GM18909 (cell line): Measurements from ENCODE around the gene NOM1.
A peak's percentile ranks its signal among the peaks of the same experiment; 100 is the strongest.

ENCODE experiments used
- ATAC-seq: cut with Tn5 transposase; IDR thresholded peaks from one replicate; pipeline ENCODE4 v1.9.1; 2021; ENCODE audit warnings: mild to moderate bottlenecking; ENCODE audit not compliant: unreplicated experiment, poor library complexity

Gene NOM1

GRCh38 chr7:156979007-156979606 lies 29.6 kb downstream of the NOM1 start:
- no peak for ATAC-seq

- ATAC-seq, result no peak
Observed at GRCh38 chr7:156979711-156980110, 30.2 kb downstream of the NOM1 start.

- no peak for ATAC-seq
Observed at GRCh38 chr7:156984174-156984891, 34.8 kb downstream of the NOM1 start.

DNA sequence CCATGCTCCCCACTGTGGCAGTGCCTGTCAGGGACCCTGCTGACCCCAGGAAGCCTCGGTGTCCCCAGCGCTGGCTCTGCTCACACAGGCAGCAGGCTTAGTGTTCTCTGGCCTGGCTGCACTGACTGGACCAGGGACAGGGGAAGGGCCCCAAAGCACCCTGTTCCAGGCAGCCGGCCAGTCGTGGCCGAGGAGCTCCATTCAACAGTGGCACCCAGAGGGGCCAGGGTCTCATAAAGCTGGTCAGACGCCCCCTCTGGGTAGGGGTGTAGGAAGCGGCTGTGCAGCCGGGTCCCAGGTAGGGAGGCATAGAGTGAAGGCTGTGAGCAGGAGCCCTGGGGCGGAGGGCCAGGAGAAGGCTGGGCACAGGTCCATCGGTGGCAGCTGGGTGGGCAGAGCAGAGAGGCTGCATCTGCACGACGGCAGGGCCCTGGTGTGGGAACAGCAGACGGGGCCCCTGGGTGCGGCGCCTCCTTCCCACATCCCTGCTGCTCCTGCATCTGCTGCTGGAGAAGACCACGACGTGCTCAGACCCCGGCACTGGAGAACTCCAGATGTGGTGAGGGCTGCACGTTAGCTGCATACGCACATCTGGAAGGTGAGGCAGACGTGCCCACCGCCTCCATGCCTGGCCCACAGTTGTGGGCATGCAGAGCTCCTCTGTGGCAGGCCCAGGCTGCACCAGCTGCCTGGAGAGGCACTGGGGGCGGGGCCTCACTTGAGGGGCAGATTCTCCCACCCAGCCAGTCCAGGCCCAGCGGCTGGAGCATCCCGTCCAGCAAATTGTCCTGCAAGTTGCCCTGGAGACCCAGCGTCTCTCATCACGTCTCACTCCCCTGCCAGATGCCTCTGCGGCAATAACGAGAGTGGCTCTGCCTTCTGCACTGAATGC lies 35.8 kb downstream of the NOM1 start:
- ATAC-seq, result no peak

DNA sequence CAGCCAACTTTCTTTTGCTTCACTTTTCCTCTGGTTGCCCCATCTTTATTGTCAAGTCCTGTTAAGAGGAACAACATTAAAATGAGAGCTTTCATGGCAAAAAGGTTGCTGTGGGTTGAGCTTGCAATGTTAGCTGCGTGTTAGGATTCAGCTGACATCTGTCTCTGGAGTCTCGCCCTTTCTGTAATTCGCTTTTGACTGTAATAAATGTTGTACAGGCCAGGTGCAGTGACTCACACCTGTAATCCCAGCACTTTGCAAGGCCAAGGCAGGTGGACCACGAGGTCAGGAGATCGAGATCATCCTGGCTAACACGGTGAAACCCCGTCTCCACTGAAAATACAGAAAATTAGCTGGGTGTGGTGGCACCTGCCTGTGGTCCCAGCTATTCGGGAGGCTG lies 36.9 kb downstream of the NOM1 start:
- ATAC-seq, result no peak

- no peak for ATAC-seq
Observed at GRCh38 chr7:156988343-156989185, 39.1 kb downstream of the NOM1 start.

DNA sequence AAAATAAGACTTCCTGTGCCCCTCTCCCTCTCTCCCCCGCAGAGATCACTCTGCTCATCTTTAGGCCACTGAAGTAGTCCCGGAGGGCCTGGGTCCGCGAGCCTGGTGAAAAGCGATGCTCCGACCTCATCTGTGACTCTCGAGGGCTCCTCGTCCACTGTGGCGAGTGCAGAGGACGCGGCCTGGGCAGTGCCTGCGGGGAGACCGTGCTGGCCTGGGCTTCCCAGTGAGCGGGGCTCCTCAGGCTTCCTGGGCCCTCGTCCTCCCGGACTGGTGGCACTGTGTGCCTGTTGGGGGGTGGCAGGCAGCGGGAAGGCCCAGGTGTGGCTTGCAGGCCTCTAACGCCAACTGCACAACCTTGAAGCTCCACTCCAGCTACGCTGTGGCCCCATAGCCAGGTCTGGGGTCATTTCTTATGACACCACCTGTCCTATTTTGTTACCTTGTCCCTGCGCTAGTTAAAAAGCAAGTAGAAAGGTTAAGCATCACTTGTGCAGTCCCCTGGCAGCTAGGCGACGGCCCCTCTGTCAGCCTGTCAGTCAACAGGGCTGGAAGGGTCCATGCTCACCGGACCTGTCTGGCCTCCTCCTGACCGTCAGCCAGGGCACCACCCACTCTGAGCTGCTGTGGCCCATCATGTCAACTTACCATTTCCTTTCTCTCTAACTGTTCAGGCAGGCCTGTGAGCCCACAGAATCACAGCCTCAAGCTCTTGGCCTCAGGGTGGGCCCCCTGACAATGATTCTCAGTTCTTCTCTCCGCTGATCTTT lies 40.4 kb downstream of the NOM1 start:
- ATAC-seq, result no peak

DNA sequence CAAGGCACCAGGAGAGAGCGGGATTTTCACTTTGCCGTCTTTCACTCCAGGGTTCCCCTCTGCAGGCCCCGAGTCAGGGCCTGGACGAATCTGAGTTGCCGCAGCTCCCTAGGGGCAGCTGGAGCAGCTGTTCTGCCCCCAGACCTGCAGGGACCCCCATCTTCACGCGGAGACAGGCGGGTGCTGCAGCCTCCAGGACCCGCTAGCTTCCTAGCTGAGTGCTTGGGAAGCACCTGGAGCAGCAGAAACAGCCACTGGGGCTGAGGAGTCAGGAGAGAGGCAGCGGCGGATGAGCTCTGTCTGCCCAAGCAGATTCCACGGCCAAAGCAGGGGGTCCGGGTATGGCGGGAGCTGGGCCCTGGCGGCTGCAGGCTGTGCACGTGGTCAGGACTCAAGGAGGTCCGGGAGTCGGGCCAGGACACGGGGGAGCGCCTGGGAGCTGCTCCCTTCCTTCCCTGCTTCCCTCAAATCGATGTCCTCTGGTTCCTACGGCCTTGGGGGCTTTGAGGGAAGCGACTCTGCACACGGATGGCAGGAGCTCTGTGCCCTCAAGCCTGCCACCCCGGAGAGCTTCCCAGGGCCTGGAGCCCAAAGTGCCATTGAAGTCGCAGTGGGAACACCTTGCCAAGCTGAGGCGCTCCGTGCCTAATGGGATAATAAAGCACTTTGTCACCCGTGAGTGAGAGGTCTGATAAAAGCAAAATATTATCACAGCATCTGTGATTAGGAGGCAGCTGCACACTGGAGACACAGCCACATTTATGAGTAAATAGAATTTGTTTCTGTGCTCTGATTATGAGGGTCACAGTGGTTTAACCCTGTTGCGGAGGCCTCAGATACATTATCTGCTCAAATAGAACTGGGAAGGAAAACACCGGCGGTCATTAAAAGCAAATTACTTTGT lies 43.8 kb downstream of the NOM1 start:
- no peak for ATAC-seq

DNA sequence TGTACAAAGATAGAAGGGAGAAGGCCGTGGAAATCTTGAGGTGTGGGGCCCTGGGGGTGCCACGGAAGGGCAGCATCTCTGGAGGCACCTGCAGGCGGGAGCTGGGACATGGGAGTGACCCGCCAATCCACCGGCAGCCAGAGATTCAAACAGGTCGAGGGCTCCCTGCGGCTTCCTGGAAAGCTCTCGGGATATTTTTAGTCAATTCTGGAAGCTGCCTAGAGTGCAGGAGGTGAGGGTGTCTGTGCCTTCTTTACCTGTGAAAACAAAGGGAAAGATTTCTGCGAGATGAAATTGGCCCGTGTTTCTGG lies 44.4 kb downstream of the NOM1 start:
- ATAC-seq, result no peak

GRCh38 chr7:156994417-156994816 lies 44.9 kb downstream of the NOM1 start:
- no peak for ATAC-seq

GRCh38 chr7:156998988-156999957 lies 49.8 kb downstream of the NOM1 start:
- ATAC-seq, result peak; percentile 38

DNA sequence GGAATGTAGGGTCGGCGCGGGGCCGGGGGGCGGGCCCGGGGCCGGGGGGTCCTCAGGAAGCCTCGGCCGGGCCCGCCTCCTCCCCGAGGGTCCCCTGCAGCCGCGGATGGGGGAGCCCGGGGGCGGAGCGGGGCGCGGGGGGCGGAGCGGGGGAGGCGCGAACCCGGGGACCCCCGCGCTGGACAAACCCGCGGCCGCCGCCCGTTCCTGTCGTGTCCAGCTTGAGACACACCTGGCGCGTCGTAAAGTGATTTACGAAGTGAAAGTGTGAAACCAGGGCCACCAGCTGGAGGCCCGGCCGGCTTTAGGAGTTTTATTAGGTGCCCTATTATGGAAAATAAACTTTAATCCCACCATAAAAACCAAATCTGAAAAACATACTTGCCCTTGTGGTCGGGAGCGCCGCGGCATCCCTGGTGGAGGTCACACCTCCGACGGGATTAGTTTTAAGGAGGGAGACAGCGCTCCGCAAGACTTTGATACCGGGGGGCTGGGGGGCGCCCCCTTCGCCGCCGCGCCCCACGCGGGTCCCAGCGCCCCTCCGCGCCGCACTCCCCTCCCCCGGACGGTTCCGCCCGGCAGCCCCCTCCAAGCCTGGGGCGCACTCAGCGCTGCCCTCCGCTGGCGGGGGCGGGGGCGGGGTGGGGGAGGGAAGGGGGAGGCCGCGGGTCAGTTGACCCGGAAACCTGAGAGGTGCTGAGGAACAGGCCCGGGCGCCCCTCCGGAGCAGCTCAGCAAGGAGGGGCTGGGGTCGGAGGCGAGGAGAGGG lies 50.6 kb downstream of the NOM1 start:
- peak; percentile 27 for ATAC-seq

GRCh38 chr7:157000741-157001653 lies 51.5 kb downstream of the NOM1 start:
- no peak for ATAC-seq

- no peak for ATAC-seq
Observed at GRCh38 chr7:157001920-157002818, 52.7 kb downstream of the NOM1 start.
